ENCODE data around the gene SH3D19.

The SH3D19 gene, protein sequence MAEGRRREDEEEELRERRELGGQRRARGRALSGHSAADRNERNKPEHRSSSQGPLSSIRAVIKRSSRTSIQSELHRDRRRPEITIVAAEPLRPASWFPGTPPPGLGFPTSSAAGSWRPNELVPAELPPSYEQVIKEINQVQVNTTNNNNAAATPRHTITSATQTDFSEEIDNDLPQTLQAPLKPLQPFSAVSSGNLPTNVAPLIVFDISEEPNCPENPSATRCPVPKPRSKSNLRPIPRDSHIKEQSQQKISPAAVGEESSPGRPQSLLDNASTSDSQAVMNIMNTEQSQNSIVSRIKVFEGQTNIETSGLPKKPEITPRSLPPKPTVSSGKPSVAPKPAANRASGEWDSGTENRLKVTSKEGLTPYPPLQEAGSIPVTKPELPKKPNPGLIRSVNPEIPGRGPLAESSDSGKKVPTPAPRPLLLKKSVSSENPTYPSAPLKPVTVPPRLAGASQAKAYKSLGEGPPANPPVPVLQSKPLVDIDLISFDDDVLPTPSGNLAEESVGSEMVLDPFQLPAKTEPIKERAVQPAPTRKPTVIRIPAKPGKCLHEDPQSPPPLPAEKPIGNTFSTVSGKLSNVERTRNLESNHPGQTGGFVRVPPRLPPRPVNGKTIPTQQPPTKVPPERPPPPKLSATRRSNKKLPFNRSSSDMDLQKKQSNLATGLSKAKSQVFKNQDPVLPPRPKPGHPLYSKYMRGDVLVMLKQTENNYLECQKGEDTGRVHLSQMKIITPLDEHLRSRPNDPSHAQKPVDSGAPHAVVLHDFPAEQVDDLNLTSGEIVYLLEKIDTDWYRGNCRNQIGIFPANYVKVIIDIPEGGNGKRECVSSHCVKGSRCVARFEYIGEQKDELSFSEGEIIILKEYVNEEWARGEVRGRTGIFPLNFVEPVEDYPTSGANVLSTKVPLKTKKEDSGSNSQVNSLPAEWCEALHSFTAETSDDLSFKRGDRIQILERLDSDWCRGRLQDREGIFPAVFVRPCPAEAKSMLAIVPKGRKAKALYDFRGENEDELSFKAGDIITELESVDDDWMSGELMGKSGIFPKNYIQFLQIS

DNA sequence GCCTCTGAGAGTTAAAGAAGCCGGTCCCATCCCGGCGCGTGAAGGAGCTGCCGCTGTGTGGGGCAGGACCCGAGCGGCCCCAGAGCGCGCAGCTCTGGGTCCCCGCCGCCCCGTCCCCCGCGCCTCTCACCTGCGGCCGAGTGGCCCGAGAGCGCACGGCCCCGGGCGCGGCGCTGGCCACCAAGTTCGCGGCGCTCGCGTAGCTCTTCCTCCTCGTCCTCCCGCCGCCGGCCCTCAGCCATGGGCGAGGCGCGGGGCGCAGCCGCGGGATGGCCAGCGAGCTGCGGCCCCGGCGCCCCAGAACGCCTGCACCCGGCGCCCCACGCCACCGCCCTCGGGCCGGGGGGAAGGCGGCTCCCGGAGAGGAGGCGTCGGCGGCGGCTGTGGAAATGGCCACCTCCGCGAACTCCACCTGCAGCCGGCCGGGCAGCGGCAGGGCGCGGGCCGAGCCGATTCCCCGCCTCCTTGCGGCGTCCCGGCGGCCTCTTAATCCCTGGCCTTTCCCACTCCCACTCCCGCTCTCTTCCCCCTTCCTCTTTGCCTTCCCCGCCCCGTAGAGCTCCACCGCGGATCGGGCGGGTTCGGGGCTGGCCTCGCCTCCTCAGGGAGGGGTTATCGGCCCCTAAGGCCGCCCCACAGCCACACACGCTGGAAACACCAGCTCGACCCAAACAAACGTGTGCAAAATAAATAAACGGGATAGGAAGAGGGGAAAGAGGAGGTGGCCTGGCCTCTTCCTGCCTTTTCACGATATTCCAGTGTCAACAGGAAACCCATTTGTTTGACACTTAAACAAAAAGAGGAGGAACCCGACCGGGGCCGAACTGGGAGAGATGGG lies at the start of gene SH3D19:
TSS of gene SH3D19 (minus strand) at position 495 of the 838 bp plus-strand sequence. CDS start at position 242, 253 bp downstream.
- peak; percentile 76 for TF ChIP-seq ZFX (IDR thresholded peaks at IDR 0.05)
- TF ChIP-seq, protein P1, sequence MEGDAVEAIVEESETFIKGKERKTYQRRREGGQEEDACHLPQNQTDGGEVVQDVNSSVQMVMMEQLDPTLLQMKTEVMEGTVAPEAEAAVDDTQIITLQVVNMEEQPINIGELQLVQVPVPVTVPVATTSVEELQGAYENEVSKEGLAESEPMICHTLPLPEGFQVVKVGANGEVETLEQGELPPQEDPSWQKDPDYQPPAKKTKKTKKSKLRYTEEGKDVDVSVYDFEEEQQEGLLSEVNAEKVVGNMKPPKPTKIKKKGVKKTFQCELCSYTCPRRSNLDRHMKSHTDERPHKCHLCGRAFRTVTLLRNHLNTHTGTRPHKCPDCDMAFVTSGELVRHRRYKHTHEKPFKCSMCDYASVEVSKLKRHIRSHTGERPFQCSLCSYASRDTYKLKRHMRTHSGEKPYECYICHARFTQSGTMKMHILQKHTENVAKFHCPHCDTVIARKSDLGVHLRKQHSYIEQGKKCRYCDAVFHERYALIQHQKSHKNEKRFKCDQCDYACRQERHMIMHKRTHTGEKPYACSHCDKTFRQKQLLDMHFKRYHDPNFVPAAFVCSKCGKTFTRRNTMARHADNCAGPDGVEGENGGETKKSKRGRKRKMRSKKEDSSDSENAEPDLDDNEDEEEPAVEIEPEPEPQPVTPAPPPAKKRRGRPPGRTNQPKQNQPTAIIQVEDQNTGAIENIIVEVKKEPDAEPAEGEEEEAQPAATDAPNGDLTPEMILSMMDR (conservative IDR thresholded peaks at IDR 0.05), result 0 out of 2 replicates have a peak, but pooled peaks have one; percentile 4

GRCh38 chr4:151362404-151363164 lies 37.2 kb upstream of the SH3D19 start:
- H3K27ac ChIP-seq, result no peak overlapping the region
- TF ChIP-seq, protein P1 (conservative IDR thresholded peaks at IDR 0.05), result peak; percentile 94
- TF ChIP-seq ZFX (IDR thresholded peaks at IDR 0.05), result no peak

More for the DNA sequence above, at the start of gene SH3D19:
- peak within 1 kb of the TSS; percentile 90 for H3K27ac ChIP-seq

- TF ChIP-seq ZFX (IDR thresholded peaks at IDR 0.05), result no peak
- TF ChIP-seq, protein P1 (conservative IDR thresholded peaks at IDR 0.05), result no peak
- H3K27ac ChIP-seq, result no peak overlapping the region
Observed at GRCh38 chr4:151361966-151362365, 36.6 kb upstream of the SH3D19 start.

DNA sequence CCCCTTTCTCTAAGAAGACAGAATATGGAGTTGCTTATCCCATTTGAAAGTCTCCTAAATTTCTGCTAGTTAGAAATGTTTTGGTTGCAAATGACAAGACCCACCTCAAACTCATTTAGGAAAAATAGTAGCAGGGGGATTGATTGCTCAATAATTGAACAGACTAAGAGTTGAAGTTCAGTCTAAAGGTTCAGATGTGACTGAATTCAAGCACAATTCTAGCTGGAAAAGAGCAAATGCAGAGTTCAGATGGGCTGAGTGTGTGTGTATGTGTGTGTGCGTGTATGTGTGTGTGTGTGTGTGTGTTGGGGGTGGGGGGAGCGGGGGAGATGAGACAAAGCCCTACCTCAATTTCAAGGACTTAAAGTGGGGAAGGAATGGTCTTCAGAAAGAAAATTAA lies 35.7 kb upstream of the SH3D19 start:
- no peak overlapping the region for H3K27ac ChIP-seq

GRCh38 chr4:151359576-151359975 lies 34.2 kb upstream of the SH3D19 start:
- TF ChIP-seq, protein P1 (conservative IDR thresholded peaks at IDR 0.05), result no peak
- TF ChIP-seq ZFX (IDR thresholded peaks at IDR 0.05), result no peak
- no peak overlapping the region for H3K27ac ChIP-seq

More for the DNA sequence above, 35.7 kb upstream of the SH3D19 start:
- TF ChIP-seq ZFX (IDR thresholded peaks at IDR 0.05), result no peak
- TF ChIP-seq, protein P1 (conservative IDR thresholded peaks at IDR 0.05), result no peak

GRCh38 chr4:151358266-151358665 lies 32.9 kb upstream of the SH3D19 start:
- H3K27ac ChIP-seq, result no peak overlapping the region
- TF ChIP-seq, protein P1 (conservative IDR thresholded peaks at IDR 0.05), result no peak
- TF ChIP-seq ZFX (IDR thresholded peaks at IDR 0.05), result no peak
